ENCODE data around the gene ASAP3.
"Not testable (repeated sequence)": the region's sequence is repeated elsewhere in the genome, so short reads cannot be mapped to it uniquely, and the experiment has no call there.

GRCh38 chr1:23504156-23504555 lies 20.2 kb upstream of the ASAP3 start:
- not testable (repeated sequence) for TF ChIP-seq EZH2phosphoT487, CTCF, EZH2 (IDR thresholded peaks at IDR 0.05)

All from neural progenitor cell (in vitro differentiated cells).